ENCODE results near the gene PRSS33.

Gene PRSS33

DNA sequence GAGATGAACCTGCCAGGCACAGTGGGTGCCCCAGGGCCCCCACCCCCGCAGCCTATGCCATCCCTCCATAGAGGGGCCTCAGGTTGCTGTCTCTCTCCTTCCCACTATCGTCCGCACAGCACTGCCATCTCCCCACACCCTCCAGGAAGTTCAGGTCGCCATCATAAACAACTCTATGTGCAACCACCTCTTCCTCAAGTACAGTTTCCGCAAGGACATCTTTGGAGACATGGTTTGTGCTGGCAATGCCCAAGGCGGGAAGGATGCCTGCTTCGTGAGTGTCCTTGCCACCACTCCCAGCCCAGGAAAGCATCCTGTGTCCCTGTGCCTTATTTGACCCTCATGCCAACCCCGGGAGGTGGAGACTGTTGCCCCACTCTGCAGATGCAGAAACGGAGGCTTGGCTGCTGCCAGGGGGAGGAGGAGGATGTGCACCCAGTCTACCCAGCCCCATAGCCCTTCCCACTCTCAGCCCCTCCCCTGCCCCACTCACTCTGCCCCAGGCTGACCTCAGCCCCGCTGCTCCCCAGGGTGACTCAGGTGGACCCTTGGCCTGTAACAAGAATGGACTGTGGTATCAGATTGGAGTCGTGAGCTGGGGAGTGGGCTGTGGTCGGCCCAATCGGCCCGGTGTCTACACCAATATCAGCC is 33.6 kb upstream of the PRSS33 start:
- DNase-seq (ENCODE audit: low spot score), result no peak

- no peak for DNase-seq (ENCODE audit: low spot score)
These were observed 32.8 kb upstream of the PRSS33 start for GRCh38 chr16:2819939-2820835.

- no peak for DNase-seq (ENCODE audit: low spot score)
These were observed 32.0 kb upstream of the PRSS33 start for GRCh38 chr16:2819179-2819938.

GRCh38 chr16:2818272-2818876 is 31.0 kb upstream of the PRSS33 start:
- DNase-seq (ENCODE audit: low spot score), result no peak

GRCh38 chr16:2817340-2818271 is 30.2 kb upstream of the PRSS33 start:
- DNase-seq (ENCODE audit: low spot score), result no peak

DNA sequence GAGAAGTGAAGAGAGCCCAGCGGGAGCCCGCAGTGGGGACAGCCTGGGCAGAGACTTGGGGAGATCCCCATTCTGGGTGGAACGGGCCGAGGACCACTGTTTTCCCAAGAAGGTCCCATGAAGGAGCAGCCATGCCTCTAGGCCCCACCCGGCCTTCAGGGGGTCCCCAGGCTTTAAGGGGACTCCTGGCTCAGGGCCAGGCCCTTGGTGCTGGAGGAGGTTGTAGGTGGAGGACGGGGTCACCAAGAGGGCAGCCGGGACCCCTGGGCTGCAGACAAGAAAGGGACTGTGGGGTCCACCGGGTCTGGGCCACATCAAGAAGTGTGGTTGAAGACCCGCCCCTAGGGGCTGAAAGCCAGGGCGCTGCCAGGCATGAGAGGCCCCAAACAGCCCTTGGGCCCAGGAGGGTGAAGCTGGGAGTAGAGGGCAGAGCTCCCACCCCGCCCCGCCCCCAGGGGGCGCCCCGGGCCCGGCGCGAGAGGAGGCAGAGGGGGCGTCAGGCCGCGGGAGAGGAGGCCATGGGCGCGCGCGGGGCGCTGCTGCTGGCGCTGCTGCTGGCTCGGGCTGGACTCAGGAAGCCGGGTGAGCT is 29.5 kb upstream of the PRSS33 start, which contains the start of gene PRSS21:
PRSS21 (plus strand) TSS at position 487 of the 589 bp plus-strand sequence; CDS start at position 519, 32 bp downstream.
- DNase-seq (ENCODE audit: low spot score), result no peak

DNA sequence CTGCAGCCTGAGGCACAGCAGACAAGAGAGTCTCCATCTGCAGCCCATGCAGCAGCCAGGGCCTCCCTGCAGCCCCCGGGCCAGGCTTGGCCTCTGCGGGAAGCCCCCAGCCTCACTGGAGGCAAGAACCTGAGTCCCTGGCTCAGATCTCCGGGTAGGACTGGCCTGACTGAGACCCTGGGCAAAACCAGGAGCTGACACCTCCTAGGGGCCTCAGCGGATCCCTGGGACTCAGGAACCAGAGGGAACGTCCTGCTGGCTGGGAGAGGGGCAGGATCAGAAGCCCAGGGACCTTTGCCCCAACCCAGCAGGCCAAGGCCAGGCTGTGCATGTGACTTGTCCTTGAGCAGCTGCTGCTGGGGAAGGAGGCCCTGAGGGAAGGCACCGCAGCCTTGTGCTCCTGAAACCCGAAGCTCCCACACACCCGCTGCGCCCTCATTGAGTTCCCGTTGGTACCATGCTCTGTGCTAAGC is 28.0 kb upstream of the PRSS33 start:
- DNase-seq (ENCODE audit: low spot score), result no peak

- no peak for DNase-seq (ENCODE audit: low spot score)
These were observed 27.4 kb upstream of the PRSS33 start for GRCh38 chr16:2814551-2815298.

DNA sequence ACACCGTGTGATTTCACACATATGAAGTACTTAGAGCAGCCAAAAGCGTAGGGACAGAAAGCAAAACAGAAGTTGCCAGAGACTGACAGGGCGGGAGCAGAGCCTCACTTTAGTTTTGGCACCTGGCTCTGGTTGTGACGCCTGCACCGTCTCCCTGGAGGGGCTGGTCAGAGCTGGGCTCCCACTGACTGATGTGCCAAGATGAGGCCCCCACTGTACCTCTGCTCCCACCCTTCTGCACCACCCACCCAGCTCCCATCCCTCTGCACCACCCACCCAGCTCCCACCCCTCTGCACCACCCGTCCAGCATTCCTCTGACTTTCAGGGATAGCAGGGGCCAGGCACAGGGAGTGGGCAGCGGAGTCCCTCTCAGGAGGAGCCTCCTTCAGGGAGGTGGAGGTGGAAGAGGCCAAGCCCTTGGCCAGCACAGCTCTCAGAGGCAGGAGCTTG is 26.4 kb upstream of the PRSS33 start:
- DNase-seq (ENCODE audit: low spot score), result no peak

GRCh38 chr16:2811703-2812471 is 24.5 kb upstream of the PRSS33 start:
- no peak for DNase-seq (ENCODE audit: low spot score)

DNA sequence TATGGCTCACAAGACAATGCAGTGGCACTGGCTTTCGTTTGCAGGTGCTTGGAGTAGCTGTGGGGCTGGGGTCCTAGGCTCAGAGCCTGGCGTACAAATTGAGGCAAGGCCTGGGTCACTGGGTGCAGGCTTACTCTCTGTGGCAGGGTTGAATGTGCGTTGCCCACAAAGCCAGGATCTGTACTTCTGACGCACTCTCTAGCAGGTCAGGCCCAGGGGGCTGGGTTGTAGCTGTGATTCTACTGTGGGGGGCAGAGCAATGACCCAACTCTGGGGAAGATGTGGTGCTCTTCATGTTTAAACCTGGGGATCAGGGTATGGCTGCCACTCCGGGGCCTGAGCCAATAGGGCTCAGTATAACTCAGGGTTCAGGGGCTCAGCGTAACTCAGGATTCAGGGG is 23.3 kb upstream of the PRSS33 start:
- DNase-seq (ENCODE audit: low spot score), result no peak

GRCh38 chr16:2809149-2809760 is 21.9 kb upstream of the PRSS33 start:
- DNase-seq (ENCODE audit: low spot score), result no peak

DNA sequence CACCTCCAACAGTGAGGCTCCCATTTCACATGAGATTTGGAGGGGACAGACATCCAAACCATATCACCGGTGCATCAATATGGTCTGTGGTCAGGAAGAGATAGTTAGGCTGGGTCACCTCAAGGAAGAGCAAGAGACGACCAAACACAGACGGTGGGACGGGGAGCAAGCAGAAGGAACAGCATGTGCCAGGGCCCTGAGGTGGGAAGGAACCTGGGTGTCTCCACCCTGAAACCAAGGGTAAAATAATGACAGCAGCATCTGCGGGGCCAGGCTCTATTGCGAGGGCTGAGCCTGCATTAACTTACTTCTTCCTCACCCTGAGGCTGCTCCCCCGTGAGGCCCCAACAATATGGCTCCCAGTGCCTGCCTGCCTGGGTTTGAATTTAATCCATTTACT is 20.8 kb upstream of the PRSS33 start:
- DNase-seq (ENCODE audit: low spot score), result no peak

- DNase-seq (ENCODE audit: low spot score), result no peak
These were observed 18.9 kb upstream of the PRSS33 start for GRCh38 chr16:2806286-2806685.

GRCh38 chr16:2804728-2805127 is 17.4 kb upstream of the PRSS33 start:
- no peak for DNase-seq (ENCODE audit: low spot score)

GRCh38 chr16:2803545-2804195 is 16.3 kb upstream of the PRSS33 start:
- DNase-seq (ENCODE audit: low spot score), result no peak

GRCh38 chr16:2799859-2800226 is 12.5 kb upstream of the PRSS33 start:
- no peak for DNase-seq (ENCODE audit: low spot score)

All from RKO (cell line).